Astrocyte (in vitro differentiated cells and primary cell): ENCODE measurements around the gene AK1. TPM values are rescaled to one million over a fixed set of nuclear protein-coding genes. Genes with fewer than 3 reads are reported as not detected.

Source experiments
- DNase-seq: peaks from one replicate; pipeline ENCODE4 v3.0.0-alpha.2; 2010; ENCODE audit warnings: low read depth
- FAIRE-seq: peaks from 2 replicates; lab custom pipeline; 2011; peaks lifted over from hg19 to GRCh38; lab: Jason Lieb, UNC
- H2AFZ ChIP-seq: 2 replicates; pipeline ENCODE4 v1.6.0; 2012; ENCODE audit warnings: low read depth, low read length, inconsistent platforms
- H3K27ac ChIP-seq: 2 replicates; pipeline ENCODE4 v1.5.1; 2011; ENCODE audit warnings: low read depth, low read length, inconsistent platforms
- H3K27me3 ChIP-seq: 2 replicates; pipeline ENCODE4 v1.6.0; 2011; ENCODE audit warnings: low read length, inconsistent platforms; ENCODE audit not compliant: insufficient read depth
- H3K36me3 ChIP-seq: 2 replicates; pipeline ENCODE4 v1.5.1; 2011; ENCODE audit warnings: low read length, inconsistent platforms; ENCODE audit not compliant: insufficient read depth
- H3K4me1 ChIP-seq: 2 replicates; pipeline ENCODE4 v1.5.1; 2011; ENCODE audit warnings: low read length, inconsistent platforms; ENCODE audit not compliant: insufficient read depth
- H3K4me2 ChIP-seq: 2 replicates; pipeline ENCODE4 v1.6.0; 2012; ENCODE audit warnings: low read length, inconsistent platforms
- H3K4me3 ChIP-seq: 2 replicates; pipeline ENCODE4 v1.5.1; 2011; ENCODE audit warnings: low read depth, mild to moderate bottlenecking, low read length, inconsistent platforms; ENCODE audit not compliant: insufficient read depth
- H3K79me2 ChIP-seq: 2 replicates; pipeline ENCODE4 v1.6.0; 2012; ENCODE audit warnings: mild to moderate bottlenecking, low read length, inconsistent platforms; ENCODE audit not compliant: insufficient read depth
- H3K9ac ChIP-seq: 2 replicates; pipeline ENCODE4 v1.6.0; 2012; ENCODE audit warnings: mild to moderate bottlenecking, low read length, inconsistent platforms
- H3K9me3 ChIP-seq: 2 replicates; pipeline ENCODE4 v1.5.1; 2012; ENCODE audit warnings: low read depth, mild to moderate bottlenecking, low read length, inconsistent platforms; ENCODE audit not compliant: insufficient read depth
- H4K20me1 ChIP-seq: 2 replicates; pipeline ENCODE4 v1.6.0; 2012; ENCODE audit warnings: low read length, inconsistent platforms; ENCODE audit not compliant: insufficient read depth
- H3K27ac Mint-ChIP-seq: one replicate; pipeline ENCODE4 v1.8.0; 2021; ENCODE audit warnings: mild to moderate bottlenecking, mixed read lengths; ENCODE audit not compliant: unreplicated experiment
- H3K27me3 Mint-ChIP-seq: one replicate; pipeline ENCODE4 v1.8.0; 2021; ENCODE audit warnings: low read depth, mixed read lengths; ENCODE audit not compliant: unreplicated experiment
- H3K36me3 Mint-ChIP-seq: one replicate; pipeline ENCODE4 v1.8.0; 2021; ENCODE audit warnings: low read depth, mixed read lengths; ENCODE audit not compliant: unreplicated experiment
- H3K4me1 Mint-ChIP-seq: one replicate; pipeline ENCODE4 v1.8.0; 2021; ENCODE audit warnings: low read depth, mixed read lengths; ENCODE audit not compliant: unreplicated experiment
- H3K4me3 Mint-ChIP-seq: one replicate; pipeline ENCODE4 v1.8.0; 2021; ENCODE audit warnings: mild to moderate bottlenecking, moderate library complexity, mixed read lengths; ENCODE audit not compliant: unreplicated experiment
- H3K9me3 Mint-ChIP-seq: one replicate; pipeline ENCODE4 v1.8.0; 2021; ENCODE audit warnings: mild to moderate bottlenecking, mixed read lengths; ENCODE audit not compliant: unreplicated experiment
- EZH2 ChIP-seq: IDR thresholded peaks from 2 replicates; pipeline ENCODE4 v1.6.1; 2012; ENCODE audit warnings: mild to moderate bottlenecking, low read length, inconsistent platforms; ENCODE audit not compliant: insufficient read depth
- total RNA-seq: library from RNA; stranded (reverse); gene quantifications from 2 replicates; pipeline ENCODE4 v1.2.1, GENCODE V29; 2021
- TF ChIP-seq, protein P1 (sequence below): IDR thresholded peaks from 2 replicates; pipeline ENCODE4 v1.5.1; 2011; ENCODE audit warnings: low read depth, mild to moderate bottlenecking, inconsistent platforms, low read length, moderate library complexity; ENCODE audit not compliant: insufficient read depth

AK1 gene
- total RNA-seq, 1 donor from 2014 or later = 78.0 TPM

DNA sequence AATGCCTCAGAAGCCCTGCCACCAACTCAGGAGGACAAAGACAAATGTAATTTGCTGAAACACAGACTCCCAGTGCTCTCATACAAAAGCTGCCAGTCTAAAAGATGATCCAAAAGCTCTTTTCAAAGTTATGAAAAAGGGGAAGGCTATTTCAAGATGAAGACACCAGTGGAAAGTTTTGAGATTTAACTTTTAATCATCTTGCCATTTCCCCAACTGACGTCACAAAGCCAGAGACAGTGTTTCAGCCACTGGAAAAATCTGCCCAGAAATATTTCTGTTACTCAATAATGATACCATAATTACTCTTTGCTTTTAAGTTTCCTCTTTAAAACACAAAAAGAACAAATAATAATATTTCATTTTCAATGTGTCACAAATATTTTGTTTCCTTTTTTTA, 43.9 kb downstream of the AK1 start:
- no peak overlapping the region for H3K27ac ChIP-seq
- H3K27ac Mint-ChIP-seq = no peak overlapping the region
- H3K4me1 ChIP-seq = peaks cover 40% of the 10 kb centered on the region
- H3K4me3 Mint-ChIP-seq = no peak overlapping the region
- TF ChIP-seq EZH2 = no peak
- TF ChIP-seq, protein P1, sequence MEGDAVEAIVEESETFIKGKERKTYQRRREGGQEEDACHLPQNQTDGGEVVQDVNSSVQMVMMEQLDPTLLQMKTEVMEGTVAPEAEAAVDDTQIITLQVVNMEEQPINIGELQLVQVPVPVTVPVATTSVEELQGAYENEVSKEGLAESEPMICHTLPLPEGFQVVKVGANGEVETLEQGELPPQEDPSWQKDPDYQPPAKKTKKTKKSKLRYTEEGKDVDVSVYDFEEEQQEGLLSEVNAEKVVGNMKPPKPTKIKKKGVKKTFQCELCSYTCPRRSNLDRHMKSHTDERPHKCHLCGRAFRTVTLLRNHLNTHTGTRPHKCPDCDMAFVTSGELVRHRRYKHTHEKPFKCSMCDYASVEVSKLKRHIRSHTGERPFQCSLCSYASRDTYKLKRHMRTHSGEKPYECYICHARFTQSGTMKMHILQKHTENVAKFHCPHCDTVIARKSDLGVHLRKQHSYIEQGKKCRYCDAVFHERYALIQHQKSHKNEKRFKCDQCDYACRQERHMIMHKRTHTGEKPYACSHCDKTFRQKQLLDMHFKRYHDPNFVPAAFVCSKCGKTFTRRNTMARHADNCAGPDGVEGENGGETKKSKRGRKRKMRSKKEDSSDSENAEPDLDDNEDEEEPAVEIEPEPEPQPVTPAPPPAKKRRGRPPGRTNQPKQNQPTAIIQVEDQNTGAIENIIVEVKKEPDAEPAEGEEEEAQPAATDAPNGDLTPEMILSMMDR = no peak
- H4K20me1 ChIP-seq = no peaks in the 10 kb centered on the region
- DNase-seq (no peak), FAIRE-seq (no peak)
- H3K27me3 Mint-ChIP-seq = peaks cover 3% of the 10 kb centered on the region
- peaks cover 28% of the 10 kb centered on the region for H3K79me2 ChIP-seq
- no peaks in the 10 kb centered on the region for H3K9me3 Mint-ChIP-seq
- no peaks in the 10 kb centered on the region for H3K36me3 ChIP-seq
- no peaks in the 10 kb centered on the region for H3K27me3 ChIP-seq
- H3K4me2 ChIP-seq = no peak overlapping the region
- no peak overlapping the region for H3K9ac ChIP-seq
- H3K9me3 ChIP-seq = no peaks in the 10 kb centered on the region
- peaks cover 23% of the 10 kb centered on the region for H3K4me1 Mint-ChIP-seq
- H3K4me3 ChIP-seq = no peak overlapping the region
- no peak overlapping the region for H2AFZ ChIP-seq
- H3K36me3 Mint-ChIP-seq = no peaks in the 10 kb centered on the region

DNA sequence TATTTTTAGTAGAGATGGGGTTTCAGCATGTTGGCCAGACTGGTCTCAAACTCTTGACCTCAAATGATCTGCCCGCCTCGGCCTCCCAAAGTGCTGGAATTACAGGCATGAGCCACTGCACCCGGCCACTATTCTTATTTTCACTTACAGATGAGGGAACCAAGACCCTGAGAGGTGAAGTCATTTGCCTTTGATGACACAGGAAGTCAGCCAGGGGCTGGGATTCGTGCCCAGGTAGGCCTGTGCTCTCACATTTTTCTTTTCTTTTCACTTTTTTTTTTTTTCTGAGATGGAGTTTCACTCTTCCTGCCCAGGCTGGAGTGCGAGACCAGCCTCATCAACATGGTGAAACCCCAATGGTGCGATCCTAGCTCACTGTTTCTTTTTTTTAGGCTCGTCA, 45.2 kb downstream of the AK1 start:
- Histone ChIP-seq H3K4me3 (no peak overlapping the region), H3K27me3 (no peaks in the 10 kb centered on the region), H2AFZ (no peak overlapping the region), H3K27ac (no peak overlapping the region), H3K9me3 (no peaks in the 10 kb centered on the region), H3K9ac (no peak overlapping the region), H3K36me3 (no peaks in the 10 kb centered on the region), H3K79me2 (peaks cover 26% of the 10 kb centered on the region), H4K20me1 (no peaks in the 10 kb centered on the region), H3K4me2 (no peak overlapping the region), H3K4me1 (peaks cover 29% of the 10 kb centered on the region)
- FAIRE-seq (no peak), DNase-seq (peak; percentile 30)
- peaks cover 14% of the 10 kb centered on the region for H3K4me1 Mint-ChIP-seq
- H3K27me3 Mint-ChIP-seq = peaks cover 5% of the 10 kb centered on the region
- no peak overlapping the region for H3K4me3 Mint-ChIP-seq
- no peaks in the 10 kb centered on the region for H3K36me3 Mint-ChIP-seq
- no peaks in the 10 kb centered on the region for H3K9me3 Mint-ChIP-seq
- TF ChIP-seq EZH2 = no peak
- TF ChIP-seq, protein P1 = no peak
- H3K27ac Mint-ChIP-seq = peak overlapping the region; percentile 34

DNA sequence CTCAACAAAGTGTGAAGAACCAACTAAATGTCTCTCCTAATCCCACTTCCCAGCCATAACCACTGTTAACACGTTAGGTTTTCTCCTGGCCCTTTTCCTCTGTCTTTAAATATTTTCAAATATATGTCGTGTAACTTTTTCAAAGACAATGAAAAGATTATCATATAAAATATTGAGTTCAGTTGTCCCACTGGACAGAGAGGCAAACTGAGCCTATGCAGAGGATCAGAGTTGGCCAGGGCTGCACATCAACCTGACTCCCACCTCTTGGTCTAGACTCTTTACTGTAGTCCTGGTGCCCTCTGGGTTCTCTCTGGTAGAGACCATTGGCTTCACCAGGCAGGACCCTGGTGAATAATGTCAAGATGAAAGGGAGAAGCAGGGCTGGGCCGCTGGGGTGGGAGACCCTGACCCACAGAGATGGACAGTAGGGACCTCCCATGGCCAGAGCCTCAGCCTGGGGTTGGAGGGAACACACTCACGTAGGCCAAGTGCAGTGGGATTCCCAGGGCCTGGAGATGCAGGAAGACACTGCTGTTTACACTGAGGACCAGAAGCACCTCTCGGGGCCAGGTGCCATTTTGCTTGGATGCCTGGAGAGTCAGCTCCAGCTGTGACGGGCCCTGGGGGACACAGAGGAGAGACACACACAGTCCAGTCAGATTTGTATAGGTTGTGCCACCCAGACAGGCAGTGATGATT, 48.1 kb downstream of the AK1 start:
- peaks cover 8% of the 10 kb centered on the region for H3K79me2 ChIP-seq
- H3K27ac ChIP-seq = no peak overlapping the region
- no peak overlapping the region for H3K4me3 ChIP-seq
- H3K27me3 ChIP-seq = no peaks in the 10 kb centered on the region
- no peak overlapping the region for H2AFZ ChIP-seq
- H3K4me2 ChIP-seq = no peak overlapping the region
- no peaks in the 10 kb centered on the region for H3K9me3 Mint-ChIP-seq
- FAIRE-seq (no peak), DNase-seq (no peak)
- H3K36me3 Mint-ChIP-seq = no peaks in the 10 kb centered on the region
- H3K4me3 Mint-ChIP-seq = peak overlapping the region; percentile 27
- TF ChIP-seq EZH2 = no peak
- TF ChIP-seq, protein P1 = no peak
- H3K36me3 ChIP-seq = peaks cover 3% of the 10 kb centered on the region
- H3K27ac Mint-ChIP-seq = no peak overlapping the region
- H3K9ac ChIP-seq = no peak overlapping the region
- peaks cover 10% of the 10 kb centered on the region for H3K4me1 ChIP-seq
- H3K9me3 ChIP-seq = no peaks in the 10 kb centered on the region
- peaks cover 24% of the 10 kb centered on the region for H3K27me3 Mint-ChIP-seq
- H3K4me1 Mint-ChIP-seq = peaks cover 8% of the 10 kb centered on the region
- peaks cover 4% of the 10 kb centered on the region for H4K20me1 ChIP-seq
